ENCODE data around the gene SYP.
A peak's percentile ranks its signal among the peaks of the same experiment; 100 is the strongest.

SYP gene

GRCh38 chrX:49191574-49192011 is 8.4 kb downstream of the SYP start:
- no peaks in the 10 kb centered on the region for H3K27me3 ChIP-seq (ENCODE audit: insufficient read depth, low read length, poor library complexity)
- H3K9ac ChIP-seq (ENCODE audit: low read depth, low read length), result peak overlapping the region; percentile 85
- peak overlapping the region; percentile 54 to 78; a peak in 3 of 4 replicates for H3K4me3 ChIP-seq (ENCODE audit: low read depth in 1 of 2, low read length in 2 of 2)
- TF ChIP-seq EZH2 (IDR thresholded peaks at IDR 0.05; ENCODE audit: borderline replicate concordance, low read depth, low read length, severe bottlenecking) (no peak), CTCF (IDR thresholded peaks at IDR 0.05; ENCODE audit: borderline replicate concordance, extremely low read depth, low read length, poor library complexity, severe bottlenecking) (no peak)
- H3K9me3 ChIP-seq (ENCODE audit: insufficient read depth, low read length, severe bottlenecking), result no peaks in the 10 kb centered on the region
- DNase-seq (peak; percentile 45), ATAC-seq (ENCODE audit: insufficient read depth, low read depth) (peak; percentile 22)
- peaks cover 28% of the 10 kb centered on the region for H3K4me1 ChIP-seq (ENCODE audit: insufficient read depth, low read length)
- peak overlapping the region; percentile 72 for H2AFZ ChIP-seq (ENCODE audit: low read depth, low read length)
- H3K79me2 ChIP-seq (ENCODE audit: insufficient read depth, low read length), result peaks cover 9% of the 10 kb centered on the region
- H3K4me2 ChIP-seq (ENCODE audit: insufficient read depth, low read length), result peak overlapping the region; percentile 65
- H4K20me1 ChIP-seq (ENCODE audit: insufficient read depth, low read length), result no peaks in the 10 kb centered on the region
- peak overlapping the region; percentile 83 for H3K27ac ChIP-seq (ENCODE audit: low read length)
- H3K36me3 ChIP-seq (ENCODE audit: insufficient read depth, low read length), result no peaks in the 10 kb centered on the region

- peak overlapping the region; percentile 65 for H3K4me2 ChIP-seq (ENCODE audit: insufficient read depth, low read length)
- H3K4me3 ChIP-seq (ENCODE audit: low read depth in 1 of 2, low read length in 2 of 2), result peak overlapping the region; percentile 54 to 78; a peak in 3 of 4 replicates
- H3K9ac ChIP-seq (ENCODE audit: low read depth, low read length), result peak overlapping the region; percentile 85
- H2AFZ ChIP-seq (ENCODE audit: low read depth, low read length), result peak overlapping the region; percentile 72
- no peaks in the 10 kb centered on the region for H3K27me3 ChIP-seq (ENCODE audit: insufficient read depth, low read length, poor library complexity)
- H3K9me3 ChIP-seq (ENCODE audit: insufficient read depth, low read length, severe bottlenecking), result no peaks in the 10 kb centered on the region
- peak overlapping the region; percentile 83 for H3K27ac ChIP-seq (ENCODE audit: low read length)
- H3K79me2 ChIP-seq (ENCODE audit: insufficient read depth, low read length), result peaks cover 10% of the 10 kb centered on the region
- no peaks in the 10 kb centered on the region for H3K36me3 ChIP-seq (ENCODE audit: insufficient read depth, low read length)
- ATAC-seq (ENCODE audit: insufficient read depth, low read depth) (peak; percentile 90), DNase-seq (peak; percentile 94)
- H3K4me1 ChIP-seq (ENCODE audit: insufficient read depth, low read length), result peaks cover 32% of the 10 kb centered on the region
- H4K20me1 ChIP-seq (ENCODE audit: insufficient read depth, low read length), result no peaks in the 10 kb centered on the region
- TF ChIP-seq CTCF (IDR thresholded peaks at IDR 0.05; ENCODE audit: borderline replicate concordance, extremely low read depth, low read length, poor library complexity, severe bottlenecking) (no peak), EZH2 (IDR thresholded peaks at IDR 0.05; ENCODE audit: borderline replicate concordance, low read depth, low read length, severe bottlenecking) (no peak)
Measured at GRCh38 chrX:49190821-49191573, 9.0 kb downstream of the SYP start.

GRCh38 chrX:49189606-49190005 is 10.4 kb downstream of the SYP start:
- Histone ChIP-seq H3K79me2 (ENCODE audit: insufficient read depth, low read length) (peaks cover 23% of the 10 kb centered on the region), H3K4me1 (ENCODE audit: insufficient read depth, low read length) (peaks cover 40% of the 10 kb centered on the region), H3K27ac (ENCODE audit: low read length) (no peak overlapping the region), H3K27me3 (ENCODE audit: insufficient read depth, low read length, poor library complexity) (no peaks in the 10 kb centered on the region), H3K36me3 (ENCODE audit: insufficient read depth, low read length) (no peaks in the 10 kb centered on the region), H3K9ac (ENCODE audit: low read depth, low read length) (peak overlapping the region; percentile 65), H3K4me3 (ENCODE audit: low read depth in 1 of 2, low read length in 2 of 2) (peak overlapping the region in 1 of 2 experiments; percentile 70; a peak in 2 of 4 replicates), H2AFZ (ENCODE audit: low read depth, low read length) (no peak overlapping the region), H4K20me1 (ENCODE audit: insufficient read depth, low read length) (no peaks in the 10 kb centered on the region), H3K4me2 (ENCODE audit: insufficient read depth, low read length) (peak overlapping the region; percentile 58), H3K9me3 (ENCODE audit: insufficient read depth, low read length, severe bottlenecking) (no peaks in the 10 kb centered on the region)
- no peak for DNase-seq
- TF ChIP-seq CTCF (IDR thresholded peaks at IDR 0.05; ENCODE audit: borderline replicate concordance, extremely low read depth, low read length, poor library complexity, severe bottlenecking) (no peak), EZH2 (IDR thresholded peaks at IDR 0.05; ENCODE audit: borderline replicate concordance, low read depth, low read length, severe bottlenecking) (no peak)
- ATAC-seq (ENCODE audit: insufficient read depth, low read depth), result no peak
